ENCODE measurements around the gene HPCAL4. TPM values are rescaled to one million over a fixed set of nuclear protein-coding genes. Genes with fewer than 3 reads are reported as not detected.

HPCAL4 gene
- total RNA-seq, 5 donors from 2014 or later (not counting 1 experiment from before 2014, with no cell fraction given): 10.3 to 38.5 (median 28.5) TPM

DNA sequence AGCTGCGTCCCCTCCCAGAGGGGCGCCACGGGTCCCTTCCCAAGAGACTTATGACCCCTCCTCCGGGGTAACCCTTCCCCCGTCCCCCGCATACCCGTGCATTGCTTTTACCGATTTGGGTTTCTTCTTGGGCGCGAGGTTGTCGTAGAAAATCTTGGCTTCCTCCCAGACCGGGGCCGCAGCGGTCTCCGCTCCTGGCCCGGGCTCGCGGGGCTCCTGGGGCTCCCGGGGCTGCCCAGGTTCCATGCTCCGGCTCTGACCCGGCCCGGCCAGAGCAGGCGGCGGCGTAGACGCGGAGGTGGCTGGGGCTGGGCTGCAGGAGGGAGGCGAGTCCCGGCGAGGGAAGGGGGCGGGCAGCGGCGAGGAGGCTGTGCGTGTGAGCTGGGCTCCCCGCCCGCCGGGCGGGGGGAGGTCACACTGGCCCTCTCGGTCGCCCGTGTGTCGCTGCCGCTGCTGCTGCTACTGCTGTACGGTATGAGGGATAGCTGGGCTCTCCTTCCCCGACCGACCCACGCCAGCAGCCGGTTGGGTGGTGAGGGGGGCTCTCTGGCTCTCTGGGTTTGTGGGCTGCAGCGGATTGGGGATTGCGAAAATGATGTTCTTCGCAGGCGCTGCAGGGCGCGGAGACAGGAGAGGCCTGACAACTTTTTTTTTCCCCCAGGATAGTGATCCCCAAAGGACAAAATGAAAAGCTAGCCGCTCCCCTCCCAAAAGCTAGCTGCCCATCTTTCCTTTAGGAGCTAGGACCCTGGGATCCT, 19.3 kb downstream of the HPCAL4 start, which contains the start of gene NT5C1A:
NT5C1A (minus strand) TSS at position 315 of the 758 bp plus-strand sequence; CDS start at position 246, 69 bp downstream.
- Mint-ChIP-seq H3K4me3 (peak within 1 kb of the TSS; percentile 63 to 66 (median 66)), H3K27me3 (peaks cover 18 to 41% of the 10 kb centered on the region in 2 donors), H3K27ac (no peak within 1 kb of the TSS), H3K36me3 (no peaks in the 10 kb centered on the region), H3K9me3 (no peaks in the 10 kb centered on the region), H3K4me1 (peaks cover 6 to 9% (median 8%) of the 10 kb centered on the region in 3 donors)
- H3K9me3 ChIP-seq: no peaks in the 10 kb centered on the region
- H3K27me3 ChIP-seq (replicated peaks in 1 of 2; ENCODE audit: control insufficient read depth in 2 of 2, extremely low read depth in 1 of 2, insufficient read depth in 2 of 2, low read length in 1 of 2): peaks cover 10 to 55% of the 10 kb centered on the region in 2 experiments
- ChIA-PET CTCF (interaction anchor here (0.6 to 1.9 kb wide), 7 partner anchors 11 to 66 kb away, joined by 3 to 10 read pairs (median 4); no protein-coding TSS in a partner anchor), POLR2A (interaction anchor here in 1 of 2 donors (0.5 kb wide), 1 partner anchor 252 kb away, joined by 3 read pairs; no protein-coding TSS in a partner anchor)
- H3K4me3 ChIP-seq (ENCODE audit: control insufficient read depth in 1 of 2, extremely low read depth in 1 of 2, low read length in 1 of 2): peak within 1 kb of the TSS; percentile 7 to 15
- WGBS (ENCODE audit: insufficient coverage): 2% methylated on average over 38 of the region's 55 CpGs
- peak in 13 of 35 experiments; percentile 10 to 43 (median 25) for DNase-seq
- no peak within 1 kb of the TSS for H3K27ac ChIP-seq (ENCODE audit: low read length)
- ATAC-seq (replicated peaks in 1 of 4): peak; percentile 66 to 75 (median 73)
- H3K36me3 ChIP-seq (ENCODE audit: control insufficient read depth in 2 of 2, extremely low read depth in 1 of 2, insufficient read depth in 1 of 2, low read length in 1 of 2): no peaks in the 10 kb centered on the region
- H3K4me1 ChIP-seq (ENCODE audit: control insufficient read depth in 1 of 2, extremely low read depth in 1 of 2, insufficient read depth in 2 of 2, low read length in 2 of 2): peaks cover 0 to 20% of the 10 kb centered on the region in 2 experiments

DNA sequence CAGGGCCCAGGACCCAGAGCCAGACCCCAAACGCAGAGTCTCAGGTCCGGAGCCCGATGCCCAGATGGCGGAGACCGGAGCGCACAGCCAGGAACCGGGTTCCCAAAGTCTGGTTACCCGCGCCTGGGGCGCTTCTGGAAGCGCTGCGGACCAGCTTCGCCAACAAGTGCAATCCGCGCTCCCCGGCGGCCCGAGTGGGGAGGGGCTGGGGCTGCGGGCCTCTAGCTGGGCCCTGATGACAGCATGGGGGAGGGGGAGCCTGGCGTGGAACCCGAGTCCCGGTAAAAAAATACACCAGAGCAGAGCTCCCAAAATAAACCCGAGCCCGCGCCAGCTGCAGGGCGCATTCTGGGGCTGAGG, 19.8 kb downstream of the HPCAL4 start:
- Mint-ChIP-seq H3K36me3 (no peaks in the 10 kb centered on the region), H3K9me3 (no peaks in the 10 kb centered on the region), H3K4me3 (peak overlapping the region; percentile 34 to 63 (median 34)), H3K4me1 (peaks cover 6 to 9% (median 8%) of the 10 kb centered on the region in 3 donors), H3K27me3 (peaks cover 18 to 41% of the 10 kb centered on the region in 2 donors), H3K27ac (no peak overlapping the region)
- Histone ChIP-seq H3K36me3 (ENCODE audit: control insufficient read depth in 2 of 2, extremely low read depth in 1 of 2, insufficient read depth in 1 of 2, low read length in 1 of 2) (no peaks in the 10 kb centered on the region), H3K9me3 (no peaks in the 10 kb centered on the region), H3K4me1 (ENCODE audit: control insufficient read depth in 1 of 2, extremely low read depth in 1 of 2, insufficient read depth in 2 of 2, low read length in 2 of 2) (peaks cover 0 to 20% of the 10 kb centered on the region in 2 experiments), H3K27me3 (replicated peaks in 1 of 2; ENCODE audit: control insufficient read depth in 2 of 2, extremely low read depth in 1 of 2, insufficient read depth in 2 of 2, low read length in 1 of 2) (peaks cover 10 to 55% of the 10 kb centered on the region in 2 experiments), H3K27ac (ENCODE audit: low read length) (no peak overlapping the region), H3K4me3 (ENCODE audit: control insufficient read depth in 1 of 2, extremely low read depth in 1 of 2, low read length in 1 of 2) (peak overlapping the region; percentile 7 to 10)
- CTCF ChIA-PET: interaction anchor here (0.8 to 1.6 kb wide), 4 partner anchors 9 to 65 kb away, joined by 3 to 10 read pairs (median 4); no protein-coding TSS in a partner anchor
- ATAC-seq (replicated peaks in 1 of 4) (peak; percentile 16 to 24 (median 22)), DNase-seq (peak in 1 of 35 experiments; percentile 13)
- POLR2A ChIA-PET: interaction anchor here in 1 of 2 donors (0.6 to 1.2 kb wide), 2 partner anchors 20 to 592 kb away, joined by 3 to 4 read pairs; partner anchors contain the start of gene HPCAL4
- 9% methylated on average over 26 of the region's 26 CpGs for WGBS (ENCODE audit: insufficient coverage)

DNA sequence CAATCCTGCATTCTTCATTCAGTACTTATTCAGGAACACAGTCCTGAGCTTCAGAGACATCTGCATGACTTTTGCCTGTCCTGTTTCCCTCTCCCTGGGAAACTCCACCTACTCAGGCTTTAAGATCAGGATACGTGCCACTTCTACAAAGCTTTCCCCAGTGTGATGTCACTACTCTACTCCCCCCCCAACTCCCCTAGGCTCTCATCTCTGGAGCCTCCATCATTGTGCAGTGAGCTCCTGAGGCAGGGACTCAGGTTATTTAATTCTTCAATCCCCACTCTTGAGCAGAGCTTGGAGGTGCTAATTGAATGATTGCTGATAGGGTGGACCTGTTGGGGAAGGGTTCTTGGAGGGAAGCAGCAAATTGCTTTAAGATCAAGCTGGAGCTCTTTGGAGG, 20.5 kb downstream of the HPCAL4 start:
- POLR2A ChIA-PET: interaction anchor here (0.6 to 1.2 kb wide), 2 partner anchors 20 to 1873 kb away, joined by 3 to 4 read pairs; partner anchors contain the start of gene HPCAL4 (in 1 of the 2)
- peak overlapping the region; percentile 28 to 63 (median 59) for H3K4me3 Mint-ChIP-seq
- no peak overlapping the region for H3K27ac Mint-ChIP-seq

DNA sequence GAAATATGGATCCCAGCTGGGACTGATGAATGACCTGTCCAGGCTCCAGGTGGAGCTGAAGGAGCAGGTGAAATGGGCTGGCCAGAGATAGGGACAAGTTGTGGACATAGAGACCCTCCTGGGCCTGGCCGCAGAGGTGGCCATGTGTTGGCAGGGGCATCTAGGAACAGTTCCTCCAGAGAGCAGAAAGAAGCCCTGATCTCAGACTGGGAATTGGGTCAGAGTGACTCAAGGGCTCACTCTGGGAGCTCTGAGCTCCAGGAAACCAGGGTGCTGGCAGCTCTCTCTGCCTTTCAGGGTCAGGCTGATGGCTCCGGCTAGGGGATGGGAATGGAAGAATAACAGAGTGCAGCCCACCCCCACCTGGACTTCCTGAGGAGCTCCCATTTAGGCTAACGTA, 22.3 kb downstream of the HPCAL4 start:
- ChIA-PET CTCF (interaction anchor here (0.7 to 2.1 kb wide), 3 partner anchors 11 to 1280 kb away, joined by 3 to 8 read pairs (median 3); partner anchors contain the start of gene HPCAL4 (in 1 of the 2)), POLR2A (interaction anchor here (0.6 to 0.7 kb wide), 3 partner anchors 24 to 571 kb away, joined by 3 to 4 read pairs (median 3); no protein-coding TSS in a partner anchor)
- Histone ChIP-seq H3K4me1 (ENCODE audit: control insufficient read depth in 1 of 2, extremely low read depth in 1 of 2, insufficient read depth in 2 of 2, low read length in 2 of 2) (peaks cover 0 to 20% of the 10 kb centered on the region in 2 experiments), H3K27me3 (replicated peaks in 1 of 2; ENCODE audit: control insufficient read depth in 2 of 2, extremely low read depth in 1 of 2, insufficient read depth in 2 of 2, low read length in 1 of 2) (peaks cover 10 to 57% of the 10 kb centered on the region in 2 experiments), H3K27ac (ENCODE audit: low read length) (no peak overlapping the region), H3K9me3 (no peaks in the 10 kb centered on the region), H3K4me3 (ENCODE audit: control insufficient read depth in 1 of 2, extremely low read depth in 1 of 2, low read length in 1 of 2) (no peak overlapping the region), H3K36me3 (ENCODE audit: control insufficient read depth in 2 of 2, extremely low read depth in 1 of 2, insufficient read depth in 1 of 2, low read length in 1 of 2) (no peaks in the 10 kb centered on the region)
- no peak overlapping the region for H3K27ac Mint-ChIP-seq
- 94% methylated on average over 2 of the region's 3 CpGs for WGBS (ENCODE audit: insufficient coverage)
- H3K9me3 Mint-ChIP-seq: no peaks in the 10 kb centered on the region
- peaks cover 18 to 41% of the 10 kb centered on the region in 2 donors for H3K27me3 Mint-ChIP-seq
- no peak overlapping the region for H3K4me3 Mint-ChIP-seq
- peaks cover 6 to 9% (median 8%) of the 10 kb centered on the region in 3 donors for H3K4me1 Mint-ChIP-seq
- ATAC-seq (replicated peaks in 1 of 4) (no peak), DNase-seq (no peak)
- no peaks in the 10 kb centered on the region for H3K36me3 Mint-ChIP-seq

More for the DNA sequence above, 20.5 kb downstream of the HPCAL4 start:
- no peaks in the 10 kb centered on the region for H3K9me3 ChIP-seq
- H3K36me3 Mint-ChIP-seq: no peaks in the 10 kb centered on the region
- CTCF ChIA-PET: interaction anchor here (0.6 to 2.1 kb wide), 6 partner anchors 10 to 98 kb away, joined by 3 to 8 read pairs (median 3); no protein-coding TSS in a partner anchor
- peaks cover 18 to 41% of the 10 kb centered on the region in 2 donors for H3K27me3 Mint-ChIP-seq
- H3K9me3 Mint-ChIP-seq: no peaks in the 10 kb centered on the region
- no peaks in the 10 kb centered on the region for H3K36me3 ChIP-seq (ENCODE audit: control insufficient read depth in 2 of 2, extremely low read depth in 1 of 2, insufficient read depth in 1 of 2, low read length in 1 of 2)
- DNase-seq: no peak
- no peak overlapping the region for H3K27ac ChIP-seq (ENCODE audit: low read length)
- H3K4me3 ChIP-seq (ENCODE audit: control insufficient read depth in 1 of 2, extremely low read depth in 1 of 2, low read length in 1 of 2): no peak overlapping the region
- peaks cover 6 to 9% (median 8%) of the 10 kb centered on the region in 3 donors for H3K4me1 Mint-ChIP-seq
- ATAC-seq (replicated peaks in 1 of 4): no peak
- 80% methylated on average over 1 of the region's 1 CpG for WGBS (ENCODE audit: insufficient coverage)
- H3K27me3 ChIP-seq (replicated peaks in 1 of 2; ENCODE audit: control insufficient read depth in 2 of 2, extremely low read depth in 1 of 2, insufficient read depth in 2 of 2, low read length in 1 of 2): peaks cover 10 to 61% of the 10 kb centered on the region in 2 experiments
- H3K4me1 ChIP-seq (ENCODE audit: control insufficient read depth in 1 of 2, extremely low read depth in 1 of 2, insufficient read depth in 2 of 2, low read length in 2 of 2): peaks cover 0 to 20% of the 10 kb centered on the region in 2 experiments

DNA sequence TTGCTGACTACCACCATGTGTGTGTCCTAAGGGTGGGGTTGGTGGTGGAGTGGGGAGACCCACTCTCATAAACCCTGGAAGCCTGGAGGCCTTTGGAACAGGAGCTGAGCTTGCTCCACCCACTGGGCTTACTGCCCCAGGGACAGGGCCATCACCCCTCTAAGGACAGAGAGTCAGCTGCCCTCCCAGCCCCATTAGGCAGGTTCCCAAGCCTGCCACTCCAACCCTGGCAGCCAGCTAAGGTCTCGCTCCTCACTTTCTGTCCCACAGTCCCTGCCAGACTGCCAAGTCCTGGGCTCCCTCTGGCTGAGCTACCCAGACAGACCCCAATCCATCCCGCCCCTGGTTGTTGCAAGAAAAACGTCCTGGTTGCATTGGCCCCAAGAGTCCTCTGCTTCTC, 23.1 kb downstream of the HPCAL4 start:
- 96% methylated on average over 3 of the region's 3 CpGs for WGBS (ENCODE audit: insufficient coverage)
- no peaks in the 10 kb centered on the region for H3K9me3 Mint-ChIP-seq
- no peaks in the 10 kb centered on the region for H3K36me3 Mint-ChIP-seq
- POLR2A ChIA-PET: no interaction called here
- no peak overlapping the region for H3K4me3 Mint-ChIP-seq
- Histone ChIP-seq H3K4me1 (ENCODE audit: control insufficient read depth in 1 of 2, extremely low read depth in 1 of 2, insufficient read depth in 2 of 2, low read length in 2 of 2) (peaks cover 0 to 20% of the 10 kb centered on the region in 2 experiments), H3K36me3 (ENCODE audit: control insufficient read depth in 2 of 2, extremely low read depth in 1 of 2, insufficient read depth in 1 of 2, low read length in 1 of 2) (no peaks in the 10 kb centered on the region), H3K27me3 (replicated peaks in 1 of 2; ENCODE audit: control insufficient read depth in 2 of 2, extremely low read depth in 1 of 2, insufficient read depth in 2 of 2, low read length in 1 of 2) (peaks cover 4 to 55% of the 10 kb centered on the region in 2 experiments), H3K4me3 (ENCODE audit: control insufficient read depth in 1 of 2, extremely low read depth in 1 of 2, low read length in 1 of 2) (no peak overlapping the region), H3K27ac (ENCODE audit: low read length) (no peak overlapping the region), H3K9me3 (no peaks in the 10 kb centered on the region)
- no peak overlapping the region for H3K27ac Mint-ChIP-seq
- H3K4me1 Mint-ChIP-seq: peaks cover 6 to 9% (median 8%) of the 10 kb centered on the region in 3 donors
- CTCF ChIA-PET: interaction anchor here in 1 of 2 donors (1.1 kb wide), 1 partner anchor 10 kb away, joined by 3 read pairs; no protein-coding TSS in a partner anchor
- peaks cover 18 to 41% of the 10 kb centered on the region in 2 donors for H3K27me3 Mint-ChIP-seq
- DNase-seq (no peak), ATAC-seq (replicated peaks in 1 of 4) (no peak)

DNA sequence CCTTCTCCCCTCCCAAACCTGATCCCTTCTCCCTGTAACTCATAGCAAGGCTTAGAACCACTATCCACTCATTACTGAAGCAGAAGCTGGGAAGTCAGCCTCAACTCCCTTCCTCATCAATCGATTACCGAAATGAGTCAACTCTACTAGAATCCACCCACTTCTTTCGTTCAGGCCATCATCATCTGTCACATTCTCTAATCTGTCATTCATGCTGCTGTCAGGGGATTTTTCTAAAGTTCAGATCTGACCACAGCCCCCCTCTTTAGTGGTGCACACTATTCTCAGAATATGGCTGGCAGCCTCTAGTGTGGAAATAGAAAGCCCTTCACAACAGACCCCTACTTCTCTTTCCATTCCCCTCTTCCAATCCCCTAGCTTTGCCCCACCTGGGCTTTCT, 24.5 kb downstream of the HPCAL4 start:
- DNase-seq (no peak), ATAC-seq (replicated peaks in 1 of 4) (no peak)
- ChIA-PET CTCF (interaction anchor here (0.6 to 0.8 kb wide), 4 partner anchors 8 to 1371 kb away, joined by 3 to 5 read pairs (median 4); no protein-coding TSS in a partner anchor), POLR2A (interaction anchor here in 1 of 2 donors (0.6 kb wide), 3 partner anchors 19 to 69 kb away, joined by 4 to 10 read pairs (median 6); no protein-coding TSS in a partner anchor)
- H3K4me3 Mint-ChIP-seq: no peak overlapping the region
- no peak overlapping the region for H3K27ac Mint-ChIP-seq
- H3K9me3 Mint-ChIP-seq: no peaks in the 10 kb centered on the region
- H3K27me3 Mint-ChIP-seq: peaks cover 18 to 32% of the 10 kb centered on the region in 2 donors
- H3K9me3 ChIP-seq: no peaks in the 10 kb centered on the region
- no peak overlapping the region for H3K27ac ChIP-seq (ENCODE audit: low read length)
- H3K4me1 ChIP-seq (ENCODE audit: control insufficient read depth in 1 of 2, extremely low read depth in 1 of 2, insufficient read depth in 2 of 2, low read length in 2 of 2): peaks cover 0 to 9% of the 10 kb centered on the region in 2 experiments
- H3K4me3 ChIP-seq (ENCODE audit: control insufficient read depth in 1 of 2, extremely low read depth in 1 of 2, low read length in 1 of 2): no peak overlapping the region
- no peaks in the 10 kb centered on the region for H3K36me3 ChIP-seq (ENCODE audit: control insufficient read depth in 2 of 2, extremely low read depth in 1 of 2, insufficient read depth in 1 of 2, low read length in 1 of 2)
- peaks cover 4 to 45% of the 10 kb centered on the region in 2 experiments for H3K27me3 ChIP-seq (replicated peaks in 1 of 2; ENCODE audit: control insufficient read depth in 2 of 2, extremely low read depth in 1 of 2, insufficient read depth in 2 of 2, low read length in 1 of 2)
- H3K36me3 Mint-ChIP-seq: no peaks in the 10 kb centered on the region
- H3K4me1 Mint-ChIP-seq: peaks cover 5 to 6% (median 6%) of the 10 kb centered on the region in 3 donors
- 16% methylated on average over 2 of the region's 3 CpGs for WGBS (ENCODE audit: insufficient coverage)
